Adrenal gland (tissue), 5 donors: ENCODE data around the gene TFE3.

Source experiments
- POLR2A ChIP-seq, 2 donors: fragments of 450-650 bp; IDR thresholded peaks; one replicate each; pipeline ENCODE4 v1.6.1; 2017; ENCODE audit warnings: antibody characterized with exemption in 2 of 2, mild to moderate bottlenecking in 2 of 2, moderate library complexity in 1 of 2
- TF ChIP-seq, protein P1 (sequence below), 6 experiments: fragments of 450-650 bp in 4 of 6; fragments of 200-600 bp in 2 of 6; sonication (generic) in 1 of 6; IDR thresholded peaks; 1 replicate in 5 of 6; 2 replicates in 1 of 6; pipeline versions ENCODE4 v1.5.1 to v1.8.0; 2016 to 2021; ENCODE audit warnings: antibody characterized with exemption in 6 of 6, mild to moderate bottlenecking in 2 of 6, moderate library complexity in 1 of 6
- donor health status: DM: no; HTN: no; CAD: no.

DNA sequence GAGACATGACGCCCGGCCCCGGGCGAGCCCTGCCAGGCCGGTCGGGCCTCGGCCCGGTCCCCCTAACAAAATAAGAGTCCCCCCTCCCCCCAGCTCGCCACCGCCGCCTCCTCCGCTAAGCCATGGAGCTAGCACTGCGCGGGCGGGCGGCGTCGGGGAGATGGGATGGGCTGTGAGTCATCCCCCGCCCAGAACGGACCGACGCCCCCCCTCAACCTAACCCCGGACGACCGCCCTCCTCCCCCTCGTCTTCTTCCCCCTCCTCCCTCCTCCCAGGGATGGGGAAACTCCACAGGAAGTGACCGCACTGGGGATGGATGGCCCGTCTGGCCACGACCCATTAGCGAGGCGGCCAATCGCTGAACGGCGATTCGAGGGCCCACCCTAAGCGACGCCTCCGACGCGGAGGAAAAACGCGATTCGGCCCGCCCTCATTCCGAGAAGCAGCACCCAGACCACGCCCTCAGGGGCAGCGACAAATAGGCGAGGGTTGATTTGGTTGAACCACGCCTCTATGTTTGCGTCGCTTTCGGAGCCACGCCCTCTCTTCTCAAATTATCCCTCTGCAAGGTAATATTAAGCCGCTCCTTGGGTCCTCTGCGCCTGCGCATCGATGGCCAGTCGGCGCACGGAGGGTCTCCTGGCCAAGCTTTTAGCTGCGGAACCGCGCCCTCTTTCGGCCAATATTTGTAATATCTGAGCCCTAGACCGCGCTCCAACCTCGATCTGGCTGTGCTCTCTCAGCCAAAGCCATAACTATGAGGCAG, at the start of gene TFE3:
- TF ChIP-seq, protein P1, sequence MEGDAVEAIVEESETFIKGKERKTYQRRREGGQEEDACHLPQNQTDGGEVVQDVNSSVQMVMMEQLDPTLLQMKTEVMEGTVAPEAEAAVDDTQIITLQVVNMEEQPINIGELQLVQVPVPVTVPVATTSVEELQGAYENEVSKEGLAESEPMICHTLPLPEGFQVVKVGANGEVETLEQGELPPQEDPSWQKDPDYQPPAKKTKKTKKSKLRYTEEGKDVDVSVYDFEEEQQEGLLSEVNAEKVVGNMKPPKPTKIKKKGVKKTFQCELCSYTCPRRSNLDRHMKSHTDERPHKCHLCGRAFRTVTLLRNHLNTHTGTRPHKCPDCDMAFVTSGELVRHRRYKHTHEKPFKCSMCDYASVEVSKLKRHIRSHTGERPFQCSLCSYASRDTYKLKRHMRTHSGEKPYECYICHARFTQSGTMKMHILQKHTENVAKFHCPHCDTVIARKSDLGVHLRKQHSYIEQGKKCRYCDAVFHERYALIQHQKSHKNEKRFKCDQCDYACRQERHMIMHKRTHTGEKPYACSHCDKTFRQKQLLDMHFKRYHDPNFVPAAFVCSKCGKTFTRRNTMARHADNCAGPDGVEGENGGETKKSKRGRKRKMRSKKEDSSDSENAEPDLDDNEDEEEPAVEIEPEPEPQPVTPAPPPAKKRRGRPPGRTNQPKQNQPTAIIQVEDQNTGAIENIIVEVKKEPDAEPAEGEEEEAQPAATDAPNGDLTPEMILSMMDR (IDR thresholded peaks at IDR 0.05): peak; percentile 23 to 62 (median 58)
- TF ChIP-seq POLR2A (IDR thresholded peaks at IDR 0.05): peak; percentile 62 to 83
